A549 (cell line): Measurements from ENCODE around the gene WNT2. TPM values are rescaled to one million over a fixed set of nuclear protein-coding genes. Genes with fewer than 3 reads are reported as not detected.
A peak's percentile ranks its signal among the peaks of the same experiment; 100 is the strongest.

Source experiments
- ATAC-seq, 2 experiments: fragments of 200-7000 bp in 1 of 2; fragments of >200 bp in 1 of 2; cut with Nextera tagmentation in 1 of 2; cut with Tn5 transposase in 1 of 2; 3 replicates each; pipeline versions ENCODE4 v1.8.0 to v1.9.1; 2018 to 2020; ENCODE audit warnings: mild to moderate bottlenecking in 1 of 2, moderate library complexity in 1 of 2
- CTCF ChIA-PET: fragments of 300-600 bp; sonication (Branson Sonifier 250); formaldehyde crosslinking; extraction: SDS; loops from one replicate; lab custom pipeline; 2021; ENCODE audit warnings: antibody characterized with exemption, inconsistent platforms; lab: Yijun Ruan, JAX
- POLR2A ChIA-PET: fragments of 350-600 bp; formaldehyde crosslinking; extraction: SDS; loops from one replicate; lab custom pipeline; 2021; ENCODE audit warnings: antibody characterized with exemption, inconsistent platforms; lab: Yijun Ruan, JAX
- DNase-seq, 2 experiments: peaks; one replicate each; pipeline versions ENCODE4 v3.0.0 to v3.0.0-alpha.2; 2011 to 2016; ENCODE audit warnings: low read depth in 1 of 2, low spot score in 1 of 2
- FAIRE-seq: peaks from 2 replicates; lab custom pipeline; 2011; peaks lifted over from hg19 to GRCh38; lab: Jason Lieb, UNC
- H3K27ac ChIP-seq, 2 experiments: fragments of >200 bp; sonication (Bioruptor Twin); formaldehyde crosslinking; 3 replicates each; pipeline ENCODE4 v1.5.1; 2016 to 2017
- H3K4me1 ChIP-seq: fragments of >200 bp; sonication (Bioruptor Twin); formaldehyde crosslinking; 3 replicates; pipeline ENCODE4 v1.6.1; 2016
- H3K4me2 ChIP-seq: fragments of >200 bp; sonication (Bioruptor Twin); formaldehyde crosslinking; 3 replicates; pipeline ENCODE4 v1.6.1; 2016
- H3K4me3 ChIP-seq: fragments of >200 bp; sonication (Bioruptor Twin); formaldehyde crosslinking; 3 replicates; pipeline ENCODE4 v1.5.1; 2016
- H3K9me3 ChIP-seq: fragments of >200 bp; sonication (Bioruptor Twin); formaldehyde crosslinking; 3 replicates; pipeline ENCODE4 v1.6.1; 2016
- EHF ChIP-seq: fragments of 250-450 bp; sonication (Bioruptor Pico); IDR thresholded peaks from 2 replicates; pipeline ENCODE4 v1.5.0; 2020; ENCODE audit warnings: mild to moderate bottlenecking
- EHMT2 ChIP-seq: fragments of 200-600 bp; sonication (generic); IDR thresholded peaks from 2 replicates; pipeline ENCODE4 v1.6.1; 2016; ENCODE audit warnings: antibody characterized with exemption, low read depth, mild to moderate bottlenecking, moderate library complexity
- FOSL2 ChIP-seq, 2 experiments: fragments of 450-650 bp in 1 of 2; fragments of >200 bp in 1 of 2; sonication (Bioruptor Twin) in 1 of 2; formaldehyde crosslinking; IDR thresholded peaks; 2 replicates each; pipeline versions ENCODE4 v1.5.0 to v1.6.1; 2016 to 2020; ENCODE audit warnings: mild to moderate bottlenecking in 1 of 2, moderate library complexity in 1 of 2
- GATA3 ChIP-seq: IDR thresholded peaks from 2 replicates; pipeline ENCODE4 v1.6.1; 2012; ENCODE audit warnings: borderline replicate concordance
- HMGXB4 ChIP-seq: fragments of 250-450 bp; sonication (Bioruptor Pico); IDR thresholded peaks from 2 replicates; pipeline ENCODE4 v1.5.0; 2021; ENCODE audit warnings: mild to moderate bottlenecking, moderate library complexity, borderline replicate concordance
- HOXB5 ChIP-seq: fragments of 250-450 bp; sonication (Bioruptor Pico); IDR thresholded peaks from 2 replicates; pipeline ENCODE4 v1.5.0; 2020; ENCODE audit warnings: mild to moderate bottlenecking, moderate library complexity
- JUN ChIP-seq, 2 experiments: fragments of >200 bp; sonication (Bioruptor Twin); formaldehyde crosslinking; IDR thresholded peaks; 2 replicates in 1 of 2; 3 replicates in 1 of 2; pipeline ENCODE4 v1.6.1; 2016 to 2017
- KDM1A ChIP-seq: fragments of 200-600 bp; sonication (generic); IDR thresholded peaks from 2 replicates; pipeline ENCODE4 v1.6.1; 2016; ENCODE audit warnings: low read depth, mild to moderate bottlenecking
- MAFK ChIP-seq: fragments of 450-650 bp; IDR thresholded peaks from 2 replicates; pipeline ENCODE4 v1.6.1; 2014; ENCODE audit not compliant: partially characterized antibody
- MAZ ChIP-seq: fragments of 150-350 bp; IDR thresholded peaks from 2 replicates; pipeline ENCODE4 v1.6.1; 2014; ENCODE audit warnings: antibody characterized with exemption, low read depth, low read length, borderline replicate concordance
- NPAS2 ChIP-seq: fragments of 250-450 bp; sonication (Bioruptor Pico); IDR thresholded peaks from 2 replicates; pipeline ENCODE4 v1.8.0; 2022; ENCODE audit warnings: mild to moderate bottlenecking, moderate library complexity, borderline replicate concordance
- POLR2AphosphoS2 ChIP-seq: conservative IDR thresholded peaks from 2 replicates; pipeline ENCODE4 v1.6.1; 2012; ENCODE audit warnings: low read length, improper control_type of control experiment, inconsistent platforms
- RCOR1 ChIP-seq: fragments of 150-350 bp; IDR thresholded peaks from 2 replicates; pipeline ENCODE4 v1.6.1; 2014; ENCODE audit warnings: antibody characterized with exemption, low read length, low read depth
- SMC3 ChIP-seq: fragments of >200 bp; sonication (Bioruptor Twin); formaldehyde crosslinking; IDR thresholded peaks from 3 replicates; pipeline ENCODE4 v1.6.1; 2018; ENCODE audit warnings: inconsistent platforms
- TFCP2L1 ChIP-seq: fragments of 250-450 bp; sonication (Bioruptor Pico); IDR thresholded peaks from 2 replicates; pipeline ENCODE4 v1.5.0; 2021; ENCODE audit warnings: mild to moderate bottlenecking
- TP53 ChIP-seq: fragments of 250-450 bp; sonication (Bioruptor Pico); IDR thresholded peaks from 2 replicates; pipeline ENCODE4 v1.5.0; 2021; ENCODE audit warnings: mild to moderate bottlenecking, moderate library complexity
- USF2 ChIP-seq: fragments of 450-650 bp; IDR thresholded peaks from 2 replicates; pipeline ENCODE4 v1.6.1; 2014; ENCODE audit warnings: antibody characterized with exemption
- WGBS: methylation state at CpG from one replicate; pipeline ENCODE4 v1.1.6; 2017; ENCODE audit errors: missing lambda C conversion rate; 5-methylcytosine and 5-hydroxymethylcytosine counted together
- polyA plus RNA-seq, 4 experiments: library from polyadenylated mRNA; depleted of rRNA in 3 of 4; stranded (reverse); fragments of >200 nt; fragmentation: RNase III in 1 of 4; extraction: RNeasy Plus Mini Kit Qiagen cat#74134 plus additional on column Dnase treatment in 1 of 4; gene quantifications; 2 replicates in 3 of 4; 3 replicates in 1 of 4; pipeline ENCODE4 v1.2.3, GENCODE V29; 2011 to 2017
- TF ChIP-seq, protein P1 (sequence below): fragments of 250-450 bp; sonication (Bioruptor Pico); IDR thresholded peaks from 2 replicates; pipeline ENCODE4 v1.5.0; 2020; ENCODE audit warnings: low read depth, mild to moderate bottlenecking, moderate library complexity
- TF ChIP-seq, protein P2 (sequence below): IDR thresholded peaks from 2 replicates; pipeline ENCODE4 v1.6.1; 2012
- TF ChIP-seq, protein P3 (sequence below): IDR thresholded peaks from 2 replicates; pipeline ENCODE4 v1.6.1; 2012; ENCODE audit warnings: low read depth, borderline replicate concordance
- TF ChIP-seq, protein P4 (sequence below): fragments of 200-600 bp; sonication (generic); IDR thresholded peaks from 2 replicates; pipeline ENCODE4 v1.6.1; 2016; ENCODE audit warnings: antibody characterized with exemption, mild to moderate bottlenecking, moderate library complexity

Gene WNT2
- polyA plus RNA-seq, 2 of the 4 experiments (the other 2 are of a cell fraction), result not detected

DNA sequence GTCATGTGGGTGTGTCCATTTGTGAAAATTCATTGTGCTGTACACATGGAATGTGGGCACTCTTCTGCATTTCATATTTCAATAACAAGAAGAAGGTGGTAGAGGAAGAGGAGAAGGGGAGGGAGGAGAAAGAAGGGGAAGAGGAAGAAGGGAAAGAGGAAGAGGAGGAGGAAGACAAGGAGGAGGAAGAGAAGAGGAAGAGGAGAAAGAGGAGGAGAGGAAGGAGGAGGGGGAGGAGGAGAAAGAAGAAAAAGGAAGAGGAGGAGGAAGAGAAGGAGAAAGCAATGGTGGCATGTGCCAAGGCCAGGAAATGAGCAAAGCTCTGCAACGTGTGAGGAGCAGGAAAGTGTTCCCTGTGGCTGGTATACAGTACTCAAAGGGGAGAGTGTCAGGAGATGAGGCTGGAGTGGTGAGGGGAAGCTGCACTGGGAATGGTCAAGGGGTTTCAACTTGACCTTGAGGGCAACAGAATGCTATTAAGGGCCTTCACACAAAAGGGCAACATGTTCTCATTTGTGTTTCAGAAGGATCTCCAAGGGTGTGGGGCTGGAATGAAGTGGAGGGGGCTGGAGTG is 40.5 kb downstream of the WNT2 start:
- 27% methylated on average over 1 of the region's 1 CpG for WGBS
- ATAC-seq (no peak), FAIRE-seq (no peak), DNase-seq (no peak)
- Histone ChIP-seq H3K4me1 (no peaks in the 10 kb centered on the region), H3K9me3 (no peaks in the 10 kb centered on the region)
- TF ChIP-seq EHF (CRISPR knock-in tag) (no peak), TFCP2L1 (CRISPR knock-in tag) (no peak), USF2 (no peak), TP53 (CRISPR knock-in tag) (no peak), POLR2AphosphoS2 (no peak), HMGXB4 (CRISPR knock-in tag) (no peak), GATA3 (no peak), EHMT2 (no peak), NPAS2 (CRISPR knock-in tag) (no peak), MAFK (no peak), JUN (IDR thresholded peaks at IDR 0.05) (no peak), KDM1A (no peak), MAZ (no peak), SMC3 (no peak)
- TF ChIP-seq, protein P1, sequence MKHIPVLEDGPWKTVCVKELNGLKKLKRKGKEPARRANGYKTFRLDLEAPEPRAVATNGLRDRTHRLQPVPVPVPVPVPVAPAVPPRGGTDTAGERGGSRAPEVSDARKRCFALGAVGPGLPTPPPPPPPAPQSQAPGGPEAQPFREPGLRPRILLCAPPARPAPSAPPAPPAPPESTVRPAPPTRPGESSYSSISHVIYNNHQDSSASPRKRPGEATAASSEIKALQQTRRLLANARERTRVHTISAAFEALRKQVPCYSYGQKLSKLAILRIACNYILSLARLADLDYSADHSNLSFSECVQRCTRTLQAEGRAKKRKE (CRISPR knock-in tag), result no peak
- TF ChIP-seq, protein P2, sequence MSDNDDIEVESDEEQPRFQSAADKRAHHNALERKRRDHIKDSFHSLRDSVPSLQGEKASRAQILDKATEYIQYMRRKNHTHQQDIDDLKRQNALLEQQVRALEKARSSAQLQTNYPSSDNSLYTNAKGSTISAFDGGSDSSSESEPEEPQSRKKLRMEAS, result no peak
- TF ChIP-seq, protein P3, sequence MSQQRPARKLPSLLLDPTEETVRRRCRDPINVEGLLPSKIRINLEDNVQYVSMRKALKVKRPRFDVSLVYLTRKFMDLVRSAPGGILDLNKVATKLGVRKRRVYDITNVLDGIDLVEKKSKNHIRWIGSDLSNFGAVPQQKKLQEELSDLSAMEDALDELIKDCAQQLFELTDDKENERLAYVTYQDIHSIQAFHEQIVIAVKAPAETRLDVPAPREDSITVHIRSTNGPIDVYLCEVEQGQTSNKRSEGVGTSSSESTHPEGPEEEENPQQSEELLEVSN, result no peak
- TF ChIP-seq, protein P4, sequence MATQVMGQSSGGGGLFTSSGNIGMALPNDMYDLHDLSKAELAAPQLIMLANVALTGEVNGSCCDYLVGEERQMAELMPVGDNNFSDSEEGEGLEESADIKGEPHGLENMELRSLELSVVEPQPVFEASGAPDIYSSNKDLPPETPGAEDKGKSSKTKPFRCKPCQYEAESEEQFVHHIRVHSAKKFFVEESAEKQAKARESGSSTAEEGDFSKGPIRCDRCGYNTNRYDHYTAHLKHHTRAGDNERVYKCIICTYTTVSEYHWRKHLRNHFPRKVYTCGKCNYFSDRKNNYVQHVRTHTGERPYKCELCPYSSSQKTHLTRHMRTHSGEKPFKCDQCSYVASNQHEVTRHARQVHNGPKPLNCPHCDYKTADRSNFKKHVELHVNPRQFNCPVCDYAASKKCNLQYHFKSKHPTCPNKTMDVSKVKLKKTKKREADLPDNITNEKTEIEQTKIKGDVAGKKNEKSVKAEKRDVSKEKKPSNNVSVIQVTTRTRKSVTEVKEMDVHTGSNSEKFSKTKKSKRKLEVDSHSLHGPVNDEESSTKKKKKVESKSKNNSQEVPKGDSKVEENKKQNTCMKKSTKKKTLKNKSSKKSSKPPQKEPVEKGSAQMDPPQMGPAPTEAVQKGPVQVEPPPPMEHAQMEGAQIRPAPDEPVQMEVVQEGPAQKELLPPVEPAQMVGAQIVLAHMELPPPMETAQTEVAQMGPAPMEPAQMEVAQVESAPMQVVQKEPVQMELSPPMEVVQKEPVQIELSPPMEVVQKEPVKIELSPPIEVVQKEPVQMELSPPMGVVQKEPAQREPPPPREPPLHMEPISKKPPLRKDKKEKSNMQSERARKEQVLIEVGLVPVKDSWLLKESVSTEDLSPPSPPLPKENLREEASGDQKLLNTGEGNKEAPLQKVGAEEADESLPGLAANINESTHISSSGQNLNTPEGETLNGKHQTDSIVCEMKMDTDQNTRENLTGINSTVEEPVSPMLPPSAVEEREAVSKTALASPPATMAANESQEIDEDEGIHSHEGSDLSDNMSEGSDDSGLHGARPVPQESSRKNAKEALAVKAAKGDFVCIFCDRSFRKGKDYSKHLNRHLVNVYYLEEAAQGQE, result no peak
- TF ChIP-seq, all 56 proteins: peak for 0
- H3K4me3 ChIP-seq, result no peak overlapping the region
- H3K4me2 ChIP-seq, result no peak overlapping the region
- CTCF ChIA-PET, result interaction anchor here (1.5 kb wide), 1 partner anchor 14 kb away, joined by 3 read pairs; no protein-coding TSS in a partner anchor
- no peak overlapping the region for H3K27ac ChIP-seq
- POLR2A ChIA-PET, result no interaction called here

- WGBS, result 77% methylated on average over 5 of the region's 5 CpGs
- CTCF ChIA-PET, result no interaction called here
- FAIRE-seq, result no peak
Observed at GRCh38 chr7:117281562-117281961, 41.3 kb downstream of the WNT2 start.

More at GRCh38 chr7:117281562-117281961, 41.3 kb downstream of the WNT2 start:
- DNase-seq, result no peak
- TF ChIP-seq RCOR1 (no peak), MAFK (peak; percentile 14), TP53 (CRISPR knock-in tag) (no peak), HOXB5 (no peak), FOSL2 (IDR thresholded peaks at IDR 0.05) (no peak), FOSL2 (CRISPR knock-in tag; IDR thresholded peaks at IDR 0.05) (0 out of 2 replicates have a peak, but pooled peaks have one; percentile 37)
- POLR2A ChIA-PET, result no interaction called here
- Histone ChIP-seq H3K4me2 (no peak overlapping the region), H3K4me3 (no peak overlapping the region), H3K9me3 (no peaks in the 10 kb centered on the region), H3K27ac (no peak overlapping the region), H3K4me1 (no peaks in the 10 kb centered on the region)
- ATAC-seq, result no peak
